ENCODE results near the gene GRID1.

GRID1 gene

GRCh38 chr10:86265236-86265894 lies 101.2 kb downstream of the GRID1 start:
- no peak for DNase-seq (ENCODE audit: low read depth)

GRCh38 chr10:86264481-86265231 lies 101.9 kb downstream of the GRID1 start:
- no peak for DNase-seq (ENCODE audit: low read depth)

GRCh38 chr10:86263907-86264306 lies 102.7 kb downstream of the GRID1 start:
- DNase-seq (ENCODE audit: low read depth), result no peak

- DNase-seq (ENCODE audit: low read depth), result no peak
These were observed 103.4 kb downstream of the GRID1 start for GRCh38 chr10:86263209-86263608.

GRCh38 chr10:86262688-86263181 lies 103.9 kb downstream of the GRID1 start:
- DNase-seq (ENCODE audit: low read depth), result no peak

GRCh38 chr10:86261941-86262687 lies 104.5 kb downstream of the GRID1 start:
- DNase-seq (ENCODE audit: low read depth), result no peak

- no peak for DNase-seq (ENCODE audit: low read depth)
These were observed 105.1 kb downstream of the GRID1 start for GRCh38 chr10:86261470-86261869.

DNA sequence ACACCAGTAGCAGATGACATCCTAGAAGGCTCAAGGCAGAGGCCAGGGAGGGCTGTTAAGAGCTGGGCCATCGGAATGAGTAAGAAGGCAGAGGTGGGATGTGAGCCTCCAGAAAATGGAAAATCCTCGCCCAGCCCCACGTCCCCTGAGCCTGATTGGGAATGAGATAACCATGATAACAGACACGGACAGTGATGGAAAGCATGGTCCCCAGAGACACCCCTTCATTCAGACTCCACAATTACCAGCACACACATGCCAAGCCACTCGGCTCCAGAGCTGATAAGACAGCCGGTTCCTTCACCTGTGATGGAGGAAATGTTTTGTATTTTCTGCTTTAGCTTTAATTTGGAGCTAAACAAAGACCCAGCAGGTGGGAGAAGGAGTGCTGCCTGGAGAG lies 106.0 kb downstream of the GRID1 start:
- no peak for DNase-seq (ENCODE audit: low read depth)

DNA sequence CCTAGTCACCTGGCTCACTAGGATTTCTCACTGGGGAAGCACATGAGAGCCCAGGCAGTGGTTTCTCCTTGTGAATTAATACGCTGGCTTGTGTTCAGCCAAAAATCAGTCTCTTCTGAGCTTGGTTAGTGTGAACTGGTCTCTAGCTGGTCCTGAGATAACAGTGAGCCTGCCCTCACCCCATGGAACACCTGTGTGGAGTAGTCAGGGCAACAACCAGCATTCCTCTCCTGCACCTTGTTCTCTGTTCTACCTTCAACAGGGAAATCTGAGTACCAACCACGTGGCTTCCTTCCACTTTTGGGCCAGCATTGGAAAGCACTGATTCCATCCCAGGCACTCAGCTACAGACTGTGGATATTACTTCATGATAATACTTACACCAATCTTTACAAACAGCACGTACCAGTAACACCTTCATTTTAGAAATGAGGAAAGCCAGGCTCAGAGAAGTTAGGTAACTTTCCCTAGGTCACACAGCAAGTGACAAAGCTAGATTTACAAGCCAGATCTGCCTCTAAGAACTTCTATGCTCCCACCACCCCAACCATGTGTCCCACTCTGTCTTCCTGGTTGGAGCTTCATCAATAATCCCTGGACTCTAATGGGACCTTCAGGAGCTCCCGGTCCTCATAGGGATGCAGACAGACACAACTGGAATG lies 106.6 kb downstream of the GRID1 start:
- no peak for DNase-seq (ENCODE audit: low read depth)

DNA sequence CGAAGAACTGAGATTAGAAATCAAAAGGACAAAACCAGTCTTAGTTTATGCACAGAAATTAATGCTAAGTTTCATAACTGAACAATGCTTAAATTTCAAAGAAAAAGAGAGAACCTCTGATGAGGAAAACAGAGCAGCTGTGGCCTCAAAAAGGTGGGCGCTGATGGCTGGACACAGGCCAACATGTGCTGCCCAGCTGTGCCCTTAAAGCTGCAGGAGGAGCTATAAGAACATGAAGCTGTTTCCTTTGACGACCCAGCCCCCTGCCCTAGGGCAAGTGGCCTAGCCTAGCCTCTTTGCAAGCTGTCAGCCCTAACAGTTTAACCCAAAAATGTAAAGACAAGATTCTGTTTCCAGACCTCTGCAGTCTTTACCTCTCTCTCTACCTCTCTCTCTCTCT lies 107.7 kb downstream of the GRID1 start:
- DNase-seq (ENCODE audit: low read depth), result no peak

DNA sequence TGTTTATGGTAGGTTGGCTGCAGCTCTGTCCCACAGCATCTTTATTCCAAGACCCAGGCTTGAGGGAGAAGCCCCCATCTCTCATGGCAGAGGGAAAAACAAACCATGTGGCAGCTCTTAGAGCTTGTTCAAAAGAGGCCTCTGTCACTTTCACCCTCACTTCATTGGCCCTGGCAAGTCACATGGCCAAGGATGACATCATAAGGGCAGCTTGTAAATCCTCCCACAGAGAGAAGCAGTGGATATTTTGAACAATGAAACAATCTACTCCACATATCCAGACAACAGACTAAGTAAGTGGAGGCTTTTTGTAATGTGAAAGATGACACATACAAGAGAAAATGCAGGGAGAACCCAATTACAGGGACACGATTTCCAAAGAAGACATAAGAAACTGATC lies 108.1 kb downstream of the GRID1 start:
- no peak for DNase-seq (ENCODE audit: low read depth)

GRCh38 chr10:86257683-86258082 lies 108.9 kb downstream of the GRID1 start:
- no peak for DNase-seq (ENCODE audit: low read depth)

- DNase-seq (ENCODE audit: low read depth), result no peak
These were observed 109.8 kb downstream of the GRID1 start for GRCh38 chr10:86256690-86257315.

DNA sequence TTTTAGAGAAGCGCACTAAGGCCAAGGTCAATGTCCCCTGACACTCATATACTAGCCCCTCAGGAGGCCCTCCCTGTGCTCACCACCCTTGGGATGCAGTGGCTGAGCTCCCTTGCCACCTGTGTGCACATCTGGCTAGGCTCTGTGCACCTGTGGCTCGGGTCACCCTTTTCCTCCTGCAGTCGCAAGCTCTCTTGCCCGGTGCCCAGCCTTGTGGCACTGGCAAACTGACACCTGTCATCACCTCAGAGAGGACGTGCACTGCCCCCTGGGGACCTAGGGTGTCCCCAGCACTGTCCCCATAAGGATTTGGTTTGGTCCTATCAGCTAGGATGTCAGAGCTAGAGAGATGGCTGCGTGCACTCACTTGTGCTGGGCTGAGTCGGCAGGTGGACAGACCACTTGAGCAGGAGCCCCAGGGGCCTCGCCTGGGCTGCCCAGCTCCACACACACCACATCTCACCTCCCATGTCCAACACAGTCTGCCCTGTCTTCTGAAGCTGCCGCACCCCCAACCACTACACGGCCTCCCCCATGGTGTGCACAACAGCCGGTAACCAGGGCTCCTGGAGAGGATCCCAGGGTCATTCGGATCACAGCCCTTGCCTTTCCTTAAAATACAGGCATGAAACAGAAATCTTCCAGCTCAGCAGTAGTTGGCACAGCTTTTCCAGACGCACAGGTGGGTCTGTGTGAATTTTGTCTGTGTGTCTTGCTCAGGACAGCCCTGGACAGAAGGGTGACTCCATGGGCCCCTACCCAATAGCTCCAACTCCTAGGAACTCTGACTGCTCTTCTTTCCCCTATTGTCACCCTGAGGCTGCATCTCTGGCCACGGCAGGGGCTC lies 111.0 kb downstream of the GRID1 start:
- no peak for DNase-seq (ENCODE audit: low read depth)

GRCh38 chr10:86254526-86255174 lies 111.9 kb downstream of the GRID1 start:
- DNase-seq (ENCODE audit: low read depth), result no peak

GRCh38 chr10:86254081-86254480 lies 112.5 kb downstream of the GRID1 start:
- no peak for DNase-seq (ENCODE audit: low read depth)

DNA sequence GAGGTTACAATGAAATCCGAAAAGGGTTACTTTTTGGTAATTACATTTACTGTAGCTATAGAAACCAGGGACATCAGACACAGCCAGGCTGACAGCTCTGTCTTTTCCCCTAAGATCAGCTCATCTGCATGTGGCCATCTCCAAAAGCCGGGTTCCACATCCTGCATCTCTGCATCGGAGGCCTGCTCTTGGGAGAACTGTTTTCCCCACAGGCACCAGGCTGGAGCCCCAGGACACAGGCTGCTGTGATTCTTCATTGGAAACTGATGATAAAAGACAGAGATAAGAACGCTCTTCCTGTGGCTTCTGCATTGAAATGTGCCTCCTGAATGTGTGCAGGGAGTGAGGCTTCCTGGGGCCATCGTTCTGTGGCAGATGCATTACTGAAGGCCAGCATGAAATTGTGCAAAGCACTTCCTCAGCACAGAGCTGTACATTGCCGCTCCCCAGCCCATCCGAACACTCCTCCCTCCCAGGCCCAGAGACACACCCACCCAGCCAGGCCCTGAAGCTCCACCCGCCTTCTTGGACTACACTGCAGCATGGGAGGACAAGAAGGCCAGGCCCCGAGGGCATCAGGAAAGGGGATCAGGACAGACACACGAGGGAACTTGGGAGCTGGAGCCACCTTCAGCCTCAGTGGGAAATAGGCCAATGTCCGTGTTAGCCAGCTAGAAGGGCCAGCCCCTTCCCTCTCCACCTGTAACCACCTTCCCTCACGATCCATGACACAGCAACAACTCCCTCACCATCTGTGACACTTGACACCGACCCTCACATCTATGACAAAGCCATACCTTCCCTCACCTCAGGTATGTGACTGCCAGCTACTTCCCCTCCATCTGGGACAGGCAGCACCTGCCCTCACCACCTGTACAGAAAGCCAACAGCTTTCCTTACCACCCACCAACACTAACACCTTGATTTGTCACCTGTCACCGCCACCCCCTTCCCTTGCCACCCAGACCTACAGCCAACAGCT lies 113.2 kb downstream of the GRID1 start:
- DNase-seq (ENCODE audit: low read depth), result no peak

- no peak for DNase-seq (ENCODE audit: low read depth)
These were observed 114.0 kb downstream of the GRID1 start for GRCh38 chr10:86252556-86252955.

GRCh38 chr10:86252079-86252478 lies 114.5 kb downstream of the GRID1 start:
- no peak for DNase-seq (ENCODE audit: low read depth)

All from stimulated activated CD8-positive, alpha-beta memory T cell treated with anti-CD3 and anti-CD28 coated beads, Interleukin-12 subunit alpha, Interleukin-12 subunit beta, amount 100 ng/mL, for 1 hour (primary cell).